A549 treated with DMSO at 1 μM for 4 hours (cell line): ENCODE results near the gene CSF2RB. TPM values are rescaled to one million over a fixed set of nuclear protein-coding genes. Genes with fewer than 3 reads are reported as not detected.

Source experiments
- total RNA-seq: library from RNA; stranded (reverse); fragments of 200-300 nt; extraction: Qiagen RNA extraction; gene quantifications from 5 replicates; pipeline ENCODE4 v1.2.3, GENCODE V29; 2022; ENCODE audit warnings: low read depth

CSF2RB gene
- total RNA-seq, result 0.01 TPM in 1 of 5 replicates, not detected in the others

DNA sequence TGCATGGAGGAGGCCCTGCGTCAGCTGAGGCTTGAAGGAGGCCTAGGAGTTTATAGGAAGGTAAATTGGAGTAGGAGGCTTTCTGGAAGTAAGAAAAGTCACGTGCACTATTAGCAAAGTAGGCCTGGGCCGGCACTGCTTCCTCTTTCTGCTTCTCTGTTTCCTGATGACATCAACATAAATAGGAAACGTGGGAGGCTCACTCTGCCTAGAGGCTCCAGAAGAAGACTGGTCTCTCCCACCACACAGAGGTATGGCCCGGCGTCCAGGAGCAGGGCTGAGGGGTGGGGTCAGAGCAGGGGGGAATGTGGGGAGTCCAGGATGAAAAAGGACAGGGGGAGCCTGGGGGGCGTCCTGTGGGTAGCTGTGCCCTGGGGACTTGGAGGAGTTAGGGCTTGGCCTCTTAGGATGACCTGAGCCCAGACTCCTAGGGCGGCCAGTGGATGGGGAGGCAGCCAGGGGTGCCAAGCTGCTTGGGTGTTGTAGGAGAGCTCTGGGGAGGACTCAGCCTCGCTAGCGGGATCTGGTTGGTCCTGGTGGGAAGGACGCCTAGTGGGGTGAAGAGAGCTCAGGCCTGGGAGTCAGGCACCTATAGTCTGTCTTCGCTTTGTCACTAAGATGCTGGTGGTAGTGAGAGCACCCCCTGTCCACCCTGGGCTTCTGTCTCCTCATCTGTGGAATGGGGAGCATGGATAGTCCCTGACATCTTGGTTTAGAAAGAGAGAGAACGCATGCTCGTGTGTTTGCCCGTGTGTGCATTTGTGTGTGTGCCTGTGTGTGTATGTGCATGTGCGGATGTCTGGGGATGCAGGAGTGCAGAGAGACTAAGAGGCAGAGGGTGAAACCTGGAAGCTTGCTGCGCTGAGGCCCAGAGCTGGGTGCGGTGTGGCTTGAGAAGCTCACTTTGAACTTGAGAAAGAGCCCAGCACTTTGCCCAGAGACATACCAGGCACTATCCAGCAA lies at the start of gene CSF2RB:
Gene CSF2RB (plus strand): TSS at position 202 of the 963 bp plus-strand sequence. CDS start 8,580 bp downstream, outside the sequence.

Other genes starting within 250 kb of the CSF2RB start
- not detected in 5 replicates for gene CACNG2, start 209.9 kb upstream of the CSF2RB start, total RNA-seq
- gene IFT27, start 137.5 kb upstream of the CSF2RB start, total RNA-seq, result 18.8 to 26.5 TPM (median 21.9 TPM) in 5 replicates
- gene PVALB, start 96.6 kb upstream of the CSF2RB start, total RNA-seq, result not detected in 5 replicates
- not detected in 5 replicates for gene NCF4, start 52.6 kb upstream of the CSF2RB start, total RNA-seq
- 41.3 to 49.9 TPM (median 48.0 TPM) in 5 replicates for gene TST, start 105.8 kb downstream of the CSF2RB start, total RNA-seq
- gene MPST, start 106.1 kb downstream of the CSF2RB start, total RNA-seq, result 41.8 to 71.1 TPM (median 60.9 TPM) in 5 replicates
- 22.1 to 27.5 TPM (median 23.5 TPM) in 5 replicates for gene KCTD17, start 138.1 kb downstream of the CSF2RB start, total RNA-seq
- gene TMPRSS6, start 196.1 kb downstream of the CSF2RB start, total RNA-seq, result 0.02 TPM in 1 of 5 replicates, not detected in the others
- gene IL2RB, start 236.3 kb downstream of the CSF2RB start, total RNA-seq, result 0.06 to 0.15 TPM (median 0.13 TPM) in 5 replicates